Activated CD4-positive, alpha-beta T cell treated with anti-CD3 and anti-CD28 coated beads, Interleukin-2, amount 50 U/mL, for 16 hours (primary cell): ENCODE data around the gene VWA5B2.
A peak's percentile ranks its signal among the peaks of the same experiment; 100 is the strongest.
"Not testable (repeated sequence)": the region's sequence is repeated elsewhere in the genome, so short reads cannot be mapped to it uniquely, and the experiment has no call there.

ENCODE experiments used
- DNase-seq: peaks from one replicate; pipeline ENCODE4 v3.0.0-alpha.2; 2020

Gene VWA5B2

DNA sequence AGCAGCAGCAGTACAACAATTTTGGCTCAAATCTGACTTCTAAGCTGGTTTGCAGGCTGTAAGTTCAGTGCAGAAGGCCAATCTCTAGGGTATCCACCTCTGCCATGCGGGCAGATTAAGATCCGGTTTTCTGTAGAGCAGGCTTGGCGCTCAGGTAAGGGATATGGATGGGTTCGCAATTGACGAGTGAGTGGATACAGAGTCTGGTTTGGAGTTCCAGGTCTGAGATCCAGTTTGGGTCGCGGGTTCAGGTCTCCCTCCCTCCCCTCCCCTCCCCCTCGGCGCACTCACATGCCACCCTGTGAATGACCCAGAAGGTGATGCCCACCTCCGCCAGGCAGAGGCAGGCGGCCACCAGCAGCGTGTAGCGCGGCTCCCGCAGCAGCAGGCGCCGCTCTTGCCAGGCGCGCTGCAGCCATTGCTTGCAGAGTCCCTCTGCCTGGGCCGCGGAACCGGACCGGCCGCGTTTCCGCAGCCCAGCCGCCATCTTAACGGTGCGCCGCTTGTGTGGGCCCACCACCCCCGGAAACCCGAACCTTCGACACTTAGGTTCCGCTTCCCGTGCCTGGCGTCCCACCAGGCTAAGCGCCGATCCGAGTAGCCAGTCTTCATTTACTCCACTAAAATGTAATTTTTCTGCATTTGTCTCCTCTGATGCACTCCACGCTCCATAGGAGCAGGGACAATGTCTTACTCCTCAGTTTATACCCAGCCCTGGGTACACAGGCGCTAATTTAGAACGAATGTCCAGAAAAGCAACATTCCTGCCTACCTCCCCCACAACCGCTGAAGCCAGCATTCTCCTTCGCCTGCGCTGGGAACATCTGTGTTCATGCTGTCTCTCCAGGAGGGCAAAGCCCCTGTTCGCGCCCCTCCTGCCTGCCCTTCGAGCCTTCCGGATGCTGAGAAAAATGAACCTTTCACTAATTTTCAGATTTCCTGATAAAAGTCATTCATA is 19.3 kb downstream of the VWA5B2 start, which contains the start of gene ALG3:
ALG3 (minus strand) TSS at position 509 of the 958 bp plus-strand sequence; CDS start at position 487, 22 bp downstream.
- peak; percentile 88 for DNase-seq

- DNase-seq = peak; percentile 99
Measured at GRCh38 chr3:184249412-184250166, 20.2 kb downstream of the VWA5B2 start, which contains the start of gene EEF1AKMT4. EEF1AKMT4 (plus strand) TSS chr3:184249672; CDS start chr3:184249695, 23 bp downstream.

GRCh38 chr3:184250167-184250828 is 20.9 kb downstream of the VWA5B2 start:
- peak; percentile 96 for DNase-seq

- DNase-seq = peak; percentile 45
Measured at GRCh38 chr3:184255291-184256039, 26.1 kb downstream of the VWA5B2 start.

GRCh38 chr3:184257083-184257915 is 27.9 kb downstream of the VWA5B2 start:
- DNase-seq = no peak

DNA sequence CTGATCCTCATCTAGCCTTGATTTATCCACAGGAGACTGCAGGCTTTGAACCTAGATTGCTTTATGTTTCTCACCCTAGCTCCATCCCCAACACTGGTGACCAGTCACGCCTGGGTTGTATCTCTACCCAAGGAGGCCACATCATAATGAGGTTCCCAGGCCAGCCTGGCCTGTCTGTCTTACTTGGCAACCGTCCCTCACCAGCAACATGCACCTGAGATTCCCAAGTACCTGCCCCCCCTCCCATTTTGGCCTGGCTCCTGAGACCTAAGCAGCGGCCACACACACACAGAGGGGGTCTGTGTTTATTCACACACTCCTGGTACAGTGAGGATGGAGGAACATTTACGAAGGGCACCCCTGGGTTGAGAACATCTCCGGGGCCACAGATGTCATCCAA is 29.5 kb downstream of the VWA5B2 start:
- no peak for DNase-seq

GRCh38 chr3:184259396-184259877 is 30.1 kb downstream of the VWA5B2 start:
- DNase-seq = no peak

DNA sequence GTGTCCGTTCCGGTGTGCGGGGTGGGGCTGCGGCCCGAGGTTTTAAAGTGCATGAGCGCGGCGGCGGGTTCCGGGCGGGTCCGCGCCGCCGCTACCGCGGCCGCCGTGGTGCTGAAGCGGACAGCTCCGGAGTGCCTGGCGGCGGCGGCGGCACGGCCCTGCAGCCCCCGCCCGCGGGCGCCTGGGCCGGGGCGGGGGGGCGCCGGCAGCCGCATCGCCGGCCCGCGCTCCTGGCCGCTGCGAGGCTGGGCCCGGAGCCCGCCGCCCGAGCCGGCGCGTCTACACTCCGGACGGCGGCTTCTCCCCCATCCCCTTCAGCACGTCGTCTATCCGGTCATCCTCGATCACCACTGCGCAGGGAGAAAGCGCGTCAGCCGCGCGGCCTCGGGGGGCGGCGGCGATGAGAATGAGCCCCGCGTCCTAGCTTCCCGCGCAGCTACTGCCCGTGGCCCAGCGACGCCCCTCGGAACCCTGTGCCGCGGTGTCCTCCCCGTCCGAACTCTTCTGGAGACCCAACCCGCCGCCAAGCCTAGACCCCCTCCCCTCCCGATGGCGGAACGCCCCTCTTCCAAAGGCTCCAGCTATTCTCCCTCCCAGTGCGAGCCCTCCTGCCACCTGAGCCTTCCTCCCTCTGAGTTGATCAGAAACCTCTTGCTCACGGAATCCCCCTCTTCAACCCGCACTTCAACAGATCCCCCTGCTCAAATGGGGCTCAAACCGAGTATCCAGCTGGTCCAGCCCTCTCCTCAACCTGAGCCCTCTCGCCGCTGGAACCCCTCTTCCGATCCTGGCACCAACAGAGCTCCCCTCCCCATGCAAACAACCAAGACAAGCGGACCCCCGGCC is 30.7 kb downstream of the VWA5B2 start:
- no peak for DNase-seq

GRCh38 chr3:184260724-184261269 is 31.4 kb downstream of the VWA5B2 start:
- DNase-seq = no peak

- DNase-seq = peak; percentile 52
Measured at GRCh38 chr3:184261270-184261853, 32.0 kb downstream of the VWA5B2 start, which contains the start of gene CAMK2N2. CAMK2N2 (minus strand) TSS chr3:184261553; CDS start chr3:184261285, 268 bp downstream.

- DNase-seq = peak; percentile 21
Measured at GRCh38 chr3:184261854-184262763, 32.7 kb downstream of the VWA5B2 start.

GRCh38 chr3:184262764-184263179 is 33.4 kb downstream of the VWA5B2 start:
- DNase-seq = no peak

GRCh38 chr3:184267249-184267648 is 37.9 kb downstream of the VWA5B2 start:
- DNase-seq = not testable (repeated sequence)

GRCh38 chr3:184272269-184272668 is 42.9 kb downstream of the VWA5B2 start:
- no peak for DNase-seq

DNA sequence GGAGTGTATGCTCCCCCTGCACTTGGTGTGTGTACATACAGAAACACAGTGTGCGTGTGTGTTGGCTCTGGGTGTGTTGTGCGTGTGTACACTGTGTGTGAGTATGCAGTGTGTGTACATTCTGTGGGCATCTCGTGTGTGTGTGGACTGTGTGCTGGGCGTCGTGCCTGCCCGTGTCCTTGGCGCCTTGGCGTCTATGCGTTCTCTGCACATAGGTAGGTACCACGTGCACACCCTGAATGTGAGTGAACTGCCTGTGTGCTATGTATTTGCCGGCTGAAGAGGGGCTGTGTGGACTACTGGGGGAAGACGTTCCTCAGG is 46.0 kb downstream of the VWA5B2 start:
- no peak for DNase-seq

- no peak for DNase-seq
Measured at GRCh38 chr3:184275961-184276910, 46.9 kb downstream of the VWA5B2 start, which contains the start of gene ECE2. ECE2 (plus strand) TSS chr3:184276022; CDS start chr3:184276154, 132 bp downstream.

DNA sequence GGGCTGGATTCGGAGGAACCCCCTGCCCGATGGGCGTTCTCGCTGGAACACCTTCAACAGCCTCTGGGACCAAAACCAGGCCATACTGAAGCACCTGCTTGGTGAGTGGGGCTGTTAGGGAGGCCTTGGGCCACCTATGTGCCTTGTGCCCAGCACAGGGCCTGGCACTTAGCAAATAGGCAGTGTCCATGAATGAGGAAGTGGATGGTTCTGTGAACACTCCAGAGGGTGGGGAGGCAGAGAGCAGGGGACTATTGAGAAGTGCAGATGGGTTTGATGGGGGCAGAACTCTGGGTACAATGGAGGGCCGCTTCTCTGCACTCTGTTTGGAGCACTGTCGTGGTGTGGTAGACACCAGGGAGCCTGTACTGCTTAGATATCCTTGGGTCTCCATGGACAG is 48.0 kb downstream of the VWA5B2 start:
- no peak for DNase-seq
